Ovary (tissue), 3 donors: Measurements from ENCODE around the gene HDAC9.

Experiments
- CTCF ChIP-seq, 3 donors: fragments of 450-650 bp in 2 of 3; fragments of 200-600 bp in 1 of 3; IDR thresholded peaks; one replicate each; pipeline versions ENCODE4 v1.5.1 to v1.8.0; 2016 to 2022; ENCODE audit warnings: antibody characterized with exemption in 3 of 3, mild to moderate bottlenecking in 1 of 3
- EP300 ChIP-seq: sonication (generic); formaldehyde crosslinking; IDR thresholded peaks from one replicate; pipeline ENCODE4 v1.6.1; 2017; ENCODE audit warnings: antibody characterized with exemption
- POLR2A ChIP-seq: fragments of 450-650 bp; IDR thresholded peaks from one replicate; pipeline ENCODE4 v1.6.1; 2017; ENCODE audit warnings: antibody characterized with exemption, mild to moderate bottlenecking, moderate library complexity
- donor health status: DM: no; HTN: no; CAD: no.

- TF ChIP-seq CTCF (IDR thresholded peaks at IDR 0.05) = no peak
- no peak for TF ChIP-seq POLR2A
- TF ChIP-seq EP300 = no peak
Measured at GRCh38 chr7:18762189-18762588, 266.6 kb downstream of the HDAC9 start.
